Subcutaneous adipose tissue (tissue), 4 donors: Measurements from ENCODE around the gene CFAP69. TPM values are rescaled to one million over a fixed set of nuclear protein-coding genes. Genes with fewer than 3 reads are reported as not detected.

Experiments used
- CTCF ChIP-seq: fragments of 450-650 bp; IDR thresholded peaks from one replicate; pipeline ENCODE4 v1.5.1; 2016; ENCODE audit warnings: low read depth, mild to moderate bottlenecking, control low read depth, antibody characterized with exemption, moderate library complexity
- total RNA-seq, 4 donors: library from RNA; depleted of rRNA; stranded (reverse); fragments of >200 nt; gene quantifications; one replicate each; pipeline ENCODE4 v1.1.0, GENCODE V29; 2016

The CFAP69 gene
- total RNA-seq, 4 donors from 2014 or later, result 12.6 to 30.7 (median 21.2) TPM

GRCh38 chr7:90211391-90212148, 33.4 kb upstream of the CFAP69 start, which contains the start of gene STEAP2:
Gene STEAP2 (plus strand): TSS chr7:90211740. CDS start chr7:90225083, 13,343 bp downstream.
- no peak for TF ChIP-seq CTCF

- TF ChIP-seq CTCF, result no peak
Measured at GRCh38 chr7:90212149-90212495, 32.9 kb upstream of the CFAP69 start.

GRCh38 chr7:90213521-90213920, 31.5 kb upstream of the CFAP69 start:
- no peak for TF ChIP-seq CTCF

GRCh38 chr7:90216080-90216674, 28.8 kb upstream of the CFAP69 start:
- no peak for TF ChIP-seq CTCF

- no peak for TF ChIP-seq CTCF
Measured at GRCh38 chr7:90216771-90217170, 28.2 kb upstream of the CFAP69 start.

GRCh38 chr7:90222390-90222789, 22.6 kb upstream of the CFAP69 start:
- TF ChIP-seq CTCF, result no peak

GRCh38 chr7:90222811-90223725, 21.9 kb upstream of the CFAP69 start:
- no peak for TF ChIP-seq CTCF
